ENCODE measurements around the gene RAPGEF4. TPM values are rescaled to one million over a fixed set of nuclear protein-coding genes. Genes with fewer than 3 reads are reported as not detected.

RAPGEF4 gene
- total and polyA plus RNA-seq, 2 donors (not counting 1 experiment from before 2014, with no cell fraction given) = 0.22 to 0.30 TPM

DNA sequence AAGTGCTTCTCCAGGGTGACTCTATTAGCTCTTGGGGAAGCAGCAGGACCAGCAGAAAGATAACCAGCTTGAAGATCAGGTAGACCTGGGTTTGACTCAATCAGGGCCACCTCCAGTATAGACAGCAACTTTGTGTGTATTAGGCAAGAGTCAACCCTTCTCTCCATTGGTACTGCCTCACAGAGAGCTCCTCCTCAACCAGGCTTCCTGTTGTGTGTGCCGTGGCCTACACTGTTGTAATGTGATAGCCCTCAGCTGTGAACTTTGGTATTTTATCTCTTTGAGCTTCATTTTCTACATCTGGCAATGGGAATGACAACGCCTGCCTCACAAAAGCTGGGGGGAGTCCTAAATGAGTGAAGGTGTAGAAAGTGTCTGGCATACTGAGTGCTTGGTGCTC lies 323.0 kb downstream of the RAPGEF4 start:
- no peak overlapping the region for H2AFZ ChIP-seq (ENCODE audit: insufficient read depth, low read depth, low read length, poor library complexity, severe bottlenecking)
- H3K79me2 ChIP-seq (ENCODE audit: control insufficient read depth, insufficient read depth, low read length) = no peaks in the 10 kb centered on the region
- H3K4me3 ChIP-seq (ENCODE audit: control extremely low read depth in 1 of 5, extremely low read depth in 1 of 5, insufficient read depth in 1 of 5, low read depth in 2 of 5, low read length in 4 of 5) = no peak overlapping the region
- H3K36me3 ChIP-seq (replicated peaks in 1 of 2; ENCODE audit: control extremely low read depth in 1 of 2, control insufficient read depth in 1 of 2, extremely low read depth in 1 of 2, insufficient read depth in 2 of 2, low read length in 1 of 2) = no peaks in the 10 kb centered on the region
- no CpG with 5 or more reads among the region's 2 CpGs for WGBS (ENCODE audit: insufficient coverage)
- H3K27me3 ChIP-seq (replicated peaks in 1 of 4; ENCODE audit: control extremely low read depth in 1 of 4, control insufficient read depth in 3 of 4, insufficient read depth in 4 of 4, low read length in 3 of 4) = no peaks in the 10 kb centered on the region
- H3K9me3 ChIP-seq (ENCODE audit: control extremely low read depth in 1 of 3, control insufficient read depth in 2 of 3, insufficient read depth in 1 of 3, low read length in 2 of 3) = no peaks in the 10 kb centered on the region
- no peaks in the 10 kb centered on the region for H4K20me1 ChIP-seq (ENCODE audit: control insufficient read depth, insufficient read depth, low read length, poor library complexity, severe bottlenecking)
- POLR2A ChIA-PET = no interaction called here
- Mint-ChIP-seq H3K27ac (no peak overlapping the region), H3K27me3 (peaks cover 4% of the 10 kb centered on the region), H3K4me1 (peaks cover 19% of the 10 kb centered on the region), H3K4me3 (no peak overlapping the region), H3K9me3 (ENCODE audit: insufficient read depth) (no peaks in the 10 kb centered on the region)
- ATAC-seq (ENCODE audit: low read depth) (no peak), DNase-seq (no peak)
- TF ChIP-seq EZH2 (IDR thresholded peaks at IDR 0.05; ENCODE audit: borderline replicate concordance, insufficient read depth, low read depth, low read length, poor library complexity, severe bottlenecking) = no peak
- TF ChIP-seq, protein P1, sequence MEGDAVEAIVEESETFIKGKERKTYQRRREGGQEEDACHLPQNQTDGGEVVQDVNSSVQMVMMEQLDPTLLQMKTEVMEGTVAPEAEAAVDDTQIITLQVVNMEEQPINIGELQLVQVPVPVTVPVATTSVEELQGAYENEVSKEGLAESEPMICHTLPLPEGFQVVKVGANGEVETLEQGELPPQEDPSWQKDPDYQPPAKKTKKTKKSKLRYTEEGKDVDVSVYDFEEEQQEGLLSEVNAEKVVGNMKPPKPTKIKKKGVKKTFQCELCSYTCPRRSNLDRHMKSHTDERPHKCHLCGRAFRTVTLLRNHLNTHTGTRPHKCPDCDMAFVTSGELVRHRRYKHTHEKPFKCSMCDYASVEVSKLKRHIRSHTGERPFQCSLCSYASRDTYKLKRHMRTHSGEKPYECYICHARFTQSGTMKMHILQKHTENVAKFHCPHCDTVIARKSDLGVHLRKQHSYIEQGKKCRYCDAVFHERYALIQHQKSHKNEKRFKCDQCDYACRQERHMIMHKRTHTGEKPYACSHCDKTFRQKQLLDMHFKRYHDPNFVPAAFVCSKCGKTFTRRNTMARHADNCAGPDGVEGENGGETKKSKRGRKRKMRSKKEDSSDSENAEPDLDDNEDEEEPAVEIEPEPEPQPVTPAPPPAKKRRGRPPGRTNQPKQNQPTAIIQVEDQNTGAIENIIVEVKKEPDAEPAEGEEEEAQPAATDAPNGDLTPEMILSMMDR (IDR thresholded peaks at IDR 0.05) = no peak
- CTCF ChIA-PET = interaction anchor here (1.2 kb wide), 1 partner anchor 31 kb away, joined by 5 read pairs; no protein-coding TSS in a partner anchor
- no peak overlapping the region for H3K9ac ChIP-seq (ENCODE audit: low read length)
- no peak overlapping the region for H3K27ac ChIP-seq (ENCODE audit: low read length in 2 of 2)
- intact Hi-C loops (cut with micrococcal nuclease) = no loop called here
- H3K4me1 ChIP-seq (ENCODE audit: control insufficient read depth in 2 of 2, insufficient read depth in 2 of 2, low read length in 2 of 2) = peaks cover 15 to 18% of the 10 kb centered on the region in 2 donors
- H3K4me2 ChIP-seq (replicated peaks; ENCODE audit: low read depth, low read length, poor library complexity, severe bottlenecking) = peak overlapping the region; percentile 64

DNA sequence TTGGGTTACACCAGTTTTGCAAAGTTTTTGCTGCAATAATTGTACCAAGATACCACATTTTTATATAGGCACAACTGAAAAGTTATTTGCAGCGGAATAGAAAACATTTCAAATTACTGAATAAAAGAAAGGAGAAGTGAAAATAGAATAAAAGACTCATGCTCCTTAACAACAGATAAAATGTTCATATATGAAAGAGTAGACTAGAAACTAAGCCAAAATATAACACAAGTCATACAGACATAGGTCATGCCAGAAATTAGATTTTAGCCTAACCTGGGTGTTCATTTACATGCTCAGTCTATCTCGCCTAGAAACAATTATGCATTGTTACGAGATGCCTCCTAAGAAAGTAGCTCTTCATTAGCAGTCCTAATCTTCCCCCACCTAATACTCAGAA lies 323.6 kb downstream of the RAPGEF4 start:
- no peaks in the 10 kb centered on the region for H3K9me3 Mint-ChIP-seq (ENCODE audit: insufficient read depth)
- TF ChIP-seq EZH2 (IDR thresholded peaks at IDR 0.05; ENCODE audit: borderline replicate concordance, insufficient read depth, low read depth, low read length, poor library complexity, severe bottlenecking) = no peak
- Histone ChIP-seq H3K4me1 (ENCODE audit: control insufficient read depth in 2 of 2, insufficient read depth in 2 of 2, low read length in 2 of 2) (peaks cover 15 to 18% of the 10 kb centered on the region in 2 donors), H3K9ac (ENCODE audit: low read length) (peak overlapping the region; percentile 42), H4K20me1 (ENCODE audit: control insufficient read depth, insufficient read depth, low read length, poor library complexity, severe bottlenecking) (no peaks in the 10 kb centered on the region), H2AFZ (ENCODE audit: insufficient read depth, low read depth, low read length, poor library complexity, severe bottlenecking) (no peak overlapping the region), H3K27ac (ENCODE audit: low read length in 2 of 2) (peak overlapping the region in 1 of 2 donors; percentile 5), H3K27me3 (replicated peaks in 1 of 4; ENCODE audit: control extremely low read depth in 1 of 4, control insufficient read depth in 3 of 4, insufficient read depth in 4 of 4, low read length in 3 of 4) (peaks cover 0 to 2% (median 0%) of the 10 kb centered on the region in 4 experiments), H3K9me3 (ENCODE audit: control extremely low read depth in 1 of 3, control insufficient read depth in 2 of 3, insufficient read depth in 1 of 3, low read length in 2 of 3) (no peaks in the 10 kb centered on the region), H3K79me2 (ENCODE audit: control insufficient read depth, insufficient read depth, low read length) (no peaks in the 10 kb centered on the region), H3K4me2 (replicated peaks; ENCODE audit: low read depth, low read length, poor library complexity, severe bottlenecking) (peak overlapping the region; percentile 64), H3K4me3 (ENCODE audit: control extremely low read depth in 1 of 5, extremely low read depth in 1 of 5, insufficient read depth in 1 of 5, low read depth in 2 of 5, low read length in 4 of 5) (peak overlapping the region in 1 of 5 experiments; percentile 29), H3K36me3 (replicated peaks in 1 of 2; ENCODE audit: control extremely low read depth in 1 of 2, control insufficient read depth in 1 of 2, extremely low read depth in 1 of 2, insufficient read depth in 2 of 2, low read length in 1 of 2) (no peaks in the 10 kb centered on the region)
- H3K27me3 Mint-ChIP-seq = peaks cover 10% of the 10 kb centered on the region
- peaks cover 19% of the 10 kb centered on the region for H3K4me1 Mint-ChIP-seq
- ChIA-PET CTCF (no interaction called here), POLR2A (no interaction called here)
- no peak for ATAC-seq (ENCODE audit: low read depth)
- intact Hi-C loops (cut with micrococcal nuclease) = no loop called here
- peak; percentile 12 for DNase-seq
- WGBS (ENCODE audit: insufficient coverage) = no CpG with 5 or more reads among the region's 3 CpGs
- H3K4me3 Mint-ChIP-seq = peak overlapping the region; percentile 73
- H3K27ac Mint-ChIP-seq = no peak overlapping the region

Measured in B cell (primary cell).